BJ (cell line): ENCODE results near the gene PRMT6. TPM values are rescaled to one million over a fixed set of nuclear protein-coding genes. Genes with fewer than 3 reads are reported as not detected.
"Not testable (repeated sequence)": the region's sequence is repeated elsewhere in the genome, so short reads cannot be mapped to it uniquely, and the experiment has no call there.

ENCODE experiments used
- CTCF ChIA-PET: fragments of 350-600 bp; formaldehyde crosslinking; extraction: SDS; loops from one replicate; lab custom pipeline; 2021; ENCODE audit warnings: antibody characterized with exemption, inconsistent platforms; lab: Yijun Ruan, JAX
- POLR2A ChIA-PET: fragments of 300-600 bp; sonication (Branson Sonifier 250); formaldehyde crosslinking; extraction: SDS; loops from one replicate; lab custom pipeline; 2021; ENCODE audit warnings: antibody characterized with exemption; lab: Charles Lee
- DNase-seq: peaks from one replicate; pipeline ENCODE4 v3.0.0-alpha.2; 2011; ENCODE audit warnings: low read depth
- H3K27me3 ChIP-seq: 2 replicates; pipeline ENCODE4 v1.6.0; 2011; ENCODE audit warnings: low read length; ENCODE audit not compliant: control insufficient read depth, insufficient read depth
- H3K36me3 ChIP-seq: 2 replicates; pipeline ENCODE4 v1.5.1; 2011; ENCODE audit warnings: low read length; ENCODE audit not compliant: control insufficient read depth, insufficient read depth
- H3K4me3 ChIP-seq: 2 replicates; pipeline ENCODE4 v1.5.1; 2011; ENCODE audit warnings: low read depth, mild to moderate bottlenecking, control low read depth, low read length
- polyA plus RNA-seq: library from polyadenylated mRNA; depleted of rRNA; stranded (reverse); fragments of >200 nt; gene quantifications from 2 replicates; pipeline ENCODE4 v1.2.3, GENCODE V29; 2011
- TF ChIP-seq, protein P1 (sequence below): IDR thresholded peaks from 2 replicates; pipeline ENCODE4 v1.5.1; 2011; ENCODE audit warnings: low read depth, mild to moderate bottlenecking, control low read depth, inconsistent platforms, low read length, moderate library complexity; ENCODE audit not compliant: insufficient read depth

The PRMT6 gene
- polyA plus RNA-seq, 1 experiment, result 11.1 TPM

DNA sequence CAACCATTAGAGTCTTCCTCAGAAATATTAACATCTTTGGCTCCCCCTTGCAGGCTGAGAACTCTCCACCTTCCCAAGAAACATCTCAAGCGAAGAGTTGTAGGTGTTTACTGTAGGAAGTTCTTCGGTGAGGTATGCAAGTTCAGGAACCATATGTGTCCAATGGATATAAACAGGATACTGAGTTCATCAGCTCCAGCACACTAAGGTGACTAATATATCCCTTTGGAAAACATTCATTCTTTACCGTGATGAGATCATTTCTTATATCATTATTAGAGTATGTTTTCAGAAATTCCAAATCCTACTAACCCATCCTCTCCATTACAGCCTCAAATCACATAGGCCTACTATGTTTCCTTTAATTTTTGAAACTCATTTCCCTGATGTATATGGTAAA is 37.3 kb upstream of the PRMT6 start:
- CTCF ChIA-PET, result interaction anchor here (0.8 kb wide), 1 partner anchor 14 kb away, joined by 3 read pairs; no protein-coding TSS in a partner anchor
- H3K27me3 ChIP-seq, result no peaks in the 10 kb centered on the region
- no peak for DNase-seq
- no peak overlapping the region for H3K4me3 ChIP-seq
- POLR2A ChIA-PET, result no interaction called here
- TF ChIP-seq, protein P1, sequence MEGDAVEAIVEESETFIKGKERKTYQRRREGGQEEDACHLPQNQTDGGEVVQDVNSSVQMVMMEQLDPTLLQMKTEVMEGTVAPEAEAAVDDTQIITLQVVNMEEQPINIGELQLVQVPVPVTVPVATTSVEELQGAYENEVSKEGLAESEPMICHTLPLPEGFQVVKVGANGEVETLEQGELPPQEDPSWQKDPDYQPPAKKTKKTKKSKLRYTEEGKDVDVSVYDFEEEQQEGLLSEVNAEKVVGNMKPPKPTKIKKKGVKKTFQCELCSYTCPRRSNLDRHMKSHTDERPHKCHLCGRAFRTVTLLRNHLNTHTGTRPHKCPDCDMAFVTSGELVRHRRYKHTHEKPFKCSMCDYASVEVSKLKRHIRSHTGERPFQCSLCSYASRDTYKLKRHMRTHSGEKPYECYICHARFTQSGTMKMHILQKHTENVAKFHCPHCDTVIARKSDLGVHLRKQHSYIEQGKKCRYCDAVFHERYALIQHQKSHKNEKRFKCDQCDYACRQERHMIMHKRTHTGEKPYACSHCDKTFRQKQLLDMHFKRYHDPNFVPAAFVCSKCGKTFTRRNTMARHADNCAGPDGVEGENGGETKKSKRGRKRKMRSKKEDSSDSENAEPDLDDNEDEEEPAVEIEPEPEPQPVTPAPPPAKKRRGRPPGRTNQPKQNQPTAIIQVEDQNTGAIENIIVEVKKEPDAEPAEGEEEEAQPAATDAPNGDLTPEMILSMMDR, result no peak
- no peaks in the 10 kb centered on the region for H3K36me3 ChIP-seq

DNA sequence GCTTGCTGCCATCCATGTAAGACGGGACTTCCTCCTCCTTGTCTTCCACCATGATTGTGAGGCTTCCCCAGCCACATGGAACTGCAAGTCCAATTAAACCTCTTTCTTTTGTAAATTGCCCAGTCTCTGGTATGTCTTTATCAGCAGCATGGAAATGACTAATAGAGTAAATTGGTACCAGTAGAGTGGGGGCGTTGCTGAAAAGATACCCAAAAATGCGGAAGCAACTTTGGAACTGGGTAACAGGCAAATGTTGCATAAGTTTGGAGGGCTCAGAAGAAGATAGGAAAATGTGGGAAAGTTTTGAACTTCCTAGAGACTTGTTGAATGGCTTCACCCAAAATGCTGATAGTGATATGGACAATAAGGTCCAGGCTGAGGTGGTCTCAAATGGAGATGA is 17.6 kb upstream of the PRMT6 start:
- H3K4me3 ChIP-seq, H3K36me3 ChIP-seq, H3K27me3 ChIP-seq, POLR2A ChIA-PET, CTCF ChIA-PET, DNase-seq: not testable (repeated sequence)

GRCh38 chr1:107044310-107045220 is 11.9 kb upstream of the PRMT6 start:
- H3K36me3 ChIP-seq, H3K4me3 ChIP-seq, DNase-seq, H3K27me3 ChIP-seq: not testable (repeated sequence)
- ChIA-PET CTCF (interaction anchor here (0.6 kb wide), 1 partner anchor 667 kb away, joined by 3 read pairs; no protein-coding TSS in a partner anchor), POLR2A (interaction anchor here (0.5 kb wide), 1 partner anchor 57 kb away, joined by 3 read pairs; no protein-coding TSS in a partner anchor)

DNA sequence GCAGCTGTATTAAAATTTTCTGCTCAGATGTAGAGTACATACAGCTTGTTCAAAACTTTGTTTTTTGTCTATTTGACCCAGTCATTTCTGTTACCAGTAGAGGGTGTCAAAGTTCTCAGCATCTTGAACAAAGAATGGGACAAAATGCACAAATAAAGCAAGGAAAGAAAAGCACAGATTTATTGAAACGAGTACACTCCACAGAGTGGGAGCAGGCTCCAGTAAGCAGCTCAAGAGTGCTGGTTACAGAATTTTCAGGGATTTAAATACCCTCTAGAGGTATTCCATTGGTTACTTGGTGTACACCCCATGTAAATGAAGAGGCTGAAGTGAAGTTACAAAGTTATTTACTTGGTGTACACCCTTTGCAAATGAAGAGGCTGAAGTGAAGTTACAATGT is 8.9 kb upstream of the PRMT6 start:
- Histone ChIP-seq H3K4me3 (no peak overlapping the region), H3K36me3 (no peaks in the 10 kb centered on the region), H3K27me3 (no peaks in the 10 kb centered on the region)
- CTCF ChIA-PET, result interaction anchor here (0.7 to 1.2 kb wide), 3 partner anchors 9 to 94 kb away, joined by 3 to 4 read pairs (median 3); partner anchors contain the start of gene PRMT6
- no peak for DNase-seq
- POLR2A ChIA-PET, result interaction anchor here (0.7 kb wide), 1 partner anchor 372 kb away, joined by 3 read pairs; no protein-coding TSS in a partner anchor
- TF ChIP-seq, protein P1, result 0 out of 2 replicates have a peak, but pooled peaks have one; percentile 17

- DNase-seq, result no peak
- Histone ChIP-seq H3K4me3 (no peak overlapping the region), H3K36me3 (no peaks in the 10 kb centered on the region), H3K27me3 (no peaks in the 10 kb centered on the region)
- ChIA-PET CTCF (interaction anchor here (0.7 to 1.2 kb wide), 2 partner anchors 8 to 93 kb away, joined by 3 to 4 read pairs; partner anchors contain the start of gene PRMT6), POLR2A (no interaction called here)
- TF ChIP-seq, protein P1, result no peak
Measured at GRCh38 chr1:107048241-107048640, 8.2 kb upstream of the PRMT6 start.

GRCh38 chr1:107051266-107051665 is 5.2 kb upstream of the PRMT6 start:
- DNase-seq, result no peak
- TF ChIP-seq, protein P1, result no peak
- Histone ChIP-seq H3K4me3 (no peak overlapping the region), H3K36me3 (no peaks in the 10 kb centered on the region), H3K27me3 (no peaks in the 10 kb centered on the region)
- ChIA-PET CTCF (no interaction called here), POLR2A (no interaction called here)

GRCh38 chr1:107055919-107056425 is 502 bp upstream of the PRMT6 start:
- CTCF ChIA-PET, result interaction anchor here (0.8 to 0.9 kb wide), 2 partner anchors 8 to 473 kb away, joined by 3 to 4 read pairs; no protein-coding TSS in a partner anchor
- DNase-seq, POLR2A ChIA-PET: not testable (repeated sequence)

More at GRCh38 chr1:107055919-107056425, 502 bp upstream of the PRMT6 start:
- not testable (repeated sequence) for H3K36me3 ChIP-seq, H3K27me3 ChIP-seq
- H3K4me3 ChIP-seq, result peak overlapping the region; percentile 91
